Stimulated activated CD4-positive, alpha-beta T cell treated with anti-CD3 and anti-CD28 coated beads, Interleukin-4, amount 100 ng/mL, for 24 hours (primary cell): Measurements from ENCODE around the gene ZRANB1.

Experiments
- DNase-seq: peaks from one replicate; pipeline ENCODE4 v3.0.0-alpha.2; 2020

ZRANB1 gene

GRCh38 chr10:125008689-125009638 is 67.0 kb downstream of the ZRANB1 start:
- no peak for DNase-seq

DNA sequence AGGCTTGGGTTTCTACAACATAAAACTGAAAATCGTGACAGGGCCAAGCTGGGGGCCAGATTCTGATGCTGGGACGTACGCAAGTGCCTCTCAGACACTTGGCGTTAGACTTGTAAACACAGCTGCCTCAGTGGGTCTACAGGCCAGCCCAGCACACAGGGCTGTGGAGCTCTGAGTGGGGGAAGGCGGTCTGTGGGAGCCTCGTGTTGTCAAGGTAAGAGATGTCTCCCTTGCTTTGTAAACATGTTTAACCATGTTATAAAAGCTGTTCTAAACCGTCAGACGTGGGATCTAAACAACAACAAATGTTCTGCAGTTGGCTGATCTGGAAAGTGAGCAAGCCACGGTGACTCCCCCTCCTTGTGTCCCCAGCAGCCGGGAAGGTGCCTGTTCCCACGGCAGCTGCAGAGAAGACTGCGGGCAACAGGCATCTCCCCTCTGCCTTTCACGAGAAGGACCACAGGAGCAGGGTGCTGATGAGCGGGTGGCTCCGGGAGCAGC is 67.8 kb downstream of the ZRANB1 start:
- no peak for DNase-seq

- DNase-seq = no peak
Measured at GRCh38 chr10:125010362-125010761, 68.4 kb downstream of the ZRANB1 start.

DNA sequence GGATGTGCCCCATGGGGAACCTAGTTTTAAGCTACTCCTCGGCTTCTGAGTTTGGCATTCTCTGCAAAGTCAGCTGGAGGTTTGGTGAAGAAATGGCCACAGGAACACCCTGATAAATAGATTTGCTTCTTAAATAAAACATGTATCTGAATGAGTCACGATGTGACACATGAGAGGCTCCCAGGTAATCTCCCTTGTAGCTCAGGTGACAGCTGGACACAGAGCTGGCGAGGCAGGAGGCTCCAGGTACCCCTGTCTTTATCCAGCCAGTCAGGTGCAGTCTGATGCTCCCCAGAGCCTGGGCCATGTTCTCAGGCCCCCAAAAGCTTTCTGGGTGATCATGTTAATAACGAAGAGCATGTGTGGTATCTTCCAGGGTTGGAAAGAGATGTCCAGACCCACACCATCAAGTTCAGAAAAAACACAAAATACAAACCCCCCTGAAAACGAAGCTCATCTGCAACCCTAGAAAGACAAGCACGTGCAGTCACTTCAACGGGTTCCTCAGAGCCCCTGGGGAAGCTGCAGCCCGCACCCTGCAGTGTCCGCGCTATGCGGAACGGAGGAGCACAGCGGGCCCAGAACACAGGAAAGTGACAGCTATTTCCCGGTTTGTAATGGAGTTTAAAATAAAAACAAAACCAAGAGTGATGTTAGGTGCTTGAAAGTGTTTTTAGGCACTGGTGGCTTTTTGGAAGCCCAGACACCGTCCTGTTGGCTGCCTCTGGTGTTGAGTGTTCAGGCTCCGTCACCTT is 69.4 kb downstream of the ZRANB1 start:
- no peak for DNase-seq

GRCh38 chr10:125011926-125012705 is 70.2 kb downstream of the ZRANB1 start:
- DNase-seq = no peak

- DNase-seq = no peak
Measured at GRCh38 chr10:125012851-125013528, 71.1 kb downstream of the ZRANB1 start.

DNA sequence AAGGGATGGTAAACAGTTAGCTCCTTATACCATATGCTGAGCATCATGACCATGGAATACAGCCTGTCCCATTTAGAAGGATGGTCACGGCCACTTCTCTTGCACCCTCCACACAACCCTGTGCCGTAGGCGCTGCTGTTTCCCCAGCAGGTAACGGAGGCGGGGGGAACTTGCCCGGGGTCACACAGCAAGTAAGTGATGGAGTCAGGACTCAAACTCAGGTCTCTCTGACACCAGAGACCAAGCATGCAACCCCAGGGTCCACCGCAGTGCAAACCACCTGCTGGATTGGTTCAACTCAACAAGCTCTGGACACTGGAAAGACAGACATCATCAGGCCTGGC is 71.6 kb downstream of the ZRANB1 start:
- no peak for DNase-seq

GRCh38 chr10:125014086-125014830 is 72.3 kb downstream of the ZRANB1 start:
- DNase-seq = no peak

- no peak for DNase-seq
Measured at GRCh38 chr10:125014836-125015355, 73.0 kb downstream of the ZRANB1 start.

DNA sequence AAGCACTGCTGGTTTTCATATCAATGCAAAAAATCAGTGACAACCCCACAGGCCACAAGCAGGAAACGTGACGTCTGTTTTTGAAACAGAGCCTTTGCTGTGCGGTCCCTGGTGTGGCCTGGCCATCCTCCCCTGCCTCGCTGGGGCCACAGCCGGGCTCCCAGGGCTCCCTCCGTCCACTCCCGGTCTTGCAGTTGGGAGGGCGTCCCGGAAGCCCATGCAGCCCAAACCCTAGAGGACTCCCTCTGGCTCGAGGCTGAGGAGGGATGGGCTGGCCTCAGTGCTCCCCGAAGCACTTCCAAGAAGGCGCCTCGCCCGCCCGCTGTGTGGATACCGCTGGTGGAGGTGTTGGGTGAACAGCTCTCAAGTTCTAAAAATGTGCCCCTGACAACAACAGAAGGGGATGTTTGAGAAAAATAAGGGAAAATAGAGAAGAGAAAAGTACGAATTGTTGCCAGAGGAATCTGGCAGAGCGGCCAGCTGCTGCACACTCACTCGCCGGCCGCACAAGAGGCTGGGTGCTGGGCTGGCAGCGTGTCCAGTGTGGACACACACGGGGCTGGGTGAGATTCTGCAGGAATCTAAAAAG is 73.5 kb downstream of the ZRANB1 start:
- DNase-seq = no peak

DNA sequence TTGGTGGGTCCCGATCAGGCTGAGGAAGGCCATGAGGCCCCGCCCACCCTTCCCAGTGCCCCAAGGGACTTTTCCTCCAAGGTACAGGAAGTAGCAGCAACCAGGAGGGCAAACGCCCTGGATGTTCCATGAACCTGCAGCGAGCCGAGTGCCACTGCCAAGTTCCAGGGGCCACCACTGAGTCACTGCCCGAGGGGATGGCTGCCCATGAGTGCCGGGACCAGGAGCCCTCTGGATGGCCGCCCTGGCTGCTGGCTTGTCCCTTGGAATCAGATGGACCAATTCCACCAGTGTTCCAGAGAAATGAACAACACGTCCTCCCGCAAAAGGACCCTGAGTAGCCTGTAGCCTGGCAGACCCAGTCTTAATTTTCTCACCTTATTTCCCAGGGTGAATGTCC is 74.2 kb downstream of the ZRANB1 start:
- DNase-seq = no peak

DNA sequence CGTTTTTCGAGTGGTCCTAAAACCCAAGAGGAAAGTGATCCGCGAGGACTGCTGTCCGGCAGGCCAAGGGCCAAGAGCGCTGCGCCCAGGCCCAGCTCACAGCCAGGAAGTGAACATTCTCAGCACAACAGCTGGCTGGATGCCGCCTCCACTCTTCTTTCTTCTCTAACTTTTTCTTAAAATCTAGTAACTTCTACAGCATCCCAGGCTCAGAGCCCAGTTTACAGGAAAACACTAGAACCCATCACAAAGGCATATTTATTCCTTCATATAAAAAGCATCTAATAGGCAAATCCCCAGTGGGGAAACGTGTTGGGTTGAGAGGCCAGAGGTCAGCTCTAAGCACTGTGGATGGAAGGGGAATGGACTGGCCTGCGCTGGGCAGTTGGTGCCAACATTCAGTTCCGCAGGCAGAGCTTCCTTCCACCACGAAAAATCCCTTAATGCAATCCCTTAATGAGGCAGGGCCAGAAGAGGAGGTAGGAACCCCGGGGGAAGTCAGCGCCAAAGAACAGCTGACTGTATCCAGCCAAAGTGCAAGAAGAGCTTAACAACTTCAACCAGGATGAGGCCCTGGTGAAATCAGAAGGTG is 74.8 kb downstream of the ZRANB1 start:
- no peak for DNase-seq

DNA sequence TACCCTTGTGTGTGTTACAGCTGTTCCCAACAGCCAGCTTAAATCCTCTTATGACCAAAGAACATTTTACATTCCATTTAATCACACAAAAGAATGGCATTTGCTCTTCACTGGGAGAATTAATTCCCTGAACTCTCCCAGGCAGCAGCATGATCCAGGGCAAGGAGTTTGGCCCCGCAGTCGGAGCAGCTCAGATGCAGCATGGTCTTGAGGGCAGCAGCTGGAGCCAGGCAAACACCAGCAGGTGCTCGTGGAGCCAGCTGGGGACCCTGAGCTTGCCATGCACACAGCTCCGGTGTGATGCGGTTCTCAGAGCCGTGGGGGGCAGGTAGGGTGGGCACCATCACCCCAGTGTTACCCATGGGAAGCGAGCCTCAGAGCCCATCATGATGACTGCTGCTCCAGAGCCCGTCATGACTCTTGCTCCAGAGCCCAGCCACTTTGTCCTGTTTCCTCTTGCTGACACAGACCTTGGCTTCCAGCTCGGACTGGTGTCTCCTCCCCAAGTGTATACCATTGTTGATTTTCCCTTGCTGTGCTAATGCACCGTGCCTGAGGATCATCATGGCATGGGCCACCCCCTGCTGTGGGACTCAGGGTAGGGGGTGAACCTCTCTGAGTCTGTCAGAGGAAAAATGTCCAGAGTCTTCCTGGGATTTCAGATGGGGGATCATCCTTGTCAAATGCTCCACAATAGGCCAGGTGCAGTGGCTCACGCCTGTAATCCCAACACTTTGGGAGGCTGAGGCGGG is 75.8 kb downstream of the ZRANB1 start:
- no peak for DNase-seq

DNA sequence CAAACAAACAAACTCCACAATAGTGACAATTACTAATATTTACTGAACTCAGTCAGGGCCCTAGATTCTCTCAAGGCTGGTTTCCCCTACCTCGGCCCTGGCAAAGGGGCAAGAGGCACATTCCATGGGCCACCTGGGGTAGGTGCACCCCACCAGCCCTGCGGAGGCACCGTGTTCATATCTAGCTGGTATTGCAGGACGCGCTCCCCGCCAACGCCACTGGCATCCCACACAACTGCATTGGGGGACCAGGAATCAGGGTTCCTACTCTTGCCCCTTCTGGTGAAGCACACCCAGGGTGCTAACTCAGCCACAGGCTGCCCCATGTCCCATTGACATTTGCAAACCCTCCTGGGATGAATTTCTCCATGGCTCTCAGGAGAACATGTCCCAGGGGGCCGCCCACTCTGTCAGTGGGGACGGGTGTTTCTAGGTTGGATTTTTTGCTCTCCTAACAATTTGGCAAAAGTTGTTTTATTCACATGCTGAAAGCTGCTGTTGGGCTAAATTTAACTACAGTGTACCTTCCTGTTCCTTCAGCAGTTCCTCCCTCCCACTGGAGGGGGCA is 76.7 kb downstream of the ZRANB1 start:
- DNase-seq = no peak

DNA sequence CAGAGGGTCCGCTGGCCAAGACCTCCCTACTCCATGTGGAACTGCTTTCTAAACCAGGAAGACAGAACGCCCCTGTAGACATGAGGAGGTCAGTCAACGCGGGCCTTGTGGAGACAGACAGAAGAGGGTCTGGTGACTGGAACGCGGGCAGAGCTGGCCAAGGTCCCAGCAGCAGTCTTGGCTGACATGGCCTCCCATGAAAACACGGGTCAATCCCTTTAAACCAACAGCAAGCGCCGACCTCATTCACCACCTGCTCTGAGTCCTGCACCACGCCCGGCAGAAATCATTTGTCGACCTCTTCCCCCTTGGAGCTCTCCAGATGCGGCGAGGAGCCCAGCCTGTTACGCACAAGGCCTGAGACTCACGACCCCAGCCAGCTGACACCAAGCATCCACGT is 78.5 kb downstream of the ZRANB1 start:
- DNase-seq = no peak

DNA sequence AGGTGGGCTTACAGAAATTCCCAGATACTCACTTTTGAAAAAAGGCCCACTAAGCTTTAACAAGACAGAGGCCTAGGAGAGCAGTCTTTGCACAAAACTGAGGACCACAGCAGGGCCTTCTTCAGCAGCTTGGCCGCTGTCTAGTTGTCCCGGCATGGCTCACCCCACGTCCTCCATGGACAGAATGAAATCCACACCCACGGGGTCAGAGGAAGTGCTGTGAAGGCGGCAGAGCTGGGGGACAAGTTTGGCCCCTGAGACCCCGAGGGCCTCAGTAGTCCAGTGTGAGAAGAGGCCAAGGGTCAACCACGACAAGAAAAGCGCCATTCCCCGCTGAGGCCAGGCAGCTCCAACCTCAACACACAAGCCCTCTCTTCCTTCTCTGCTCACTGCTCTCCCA is 78.9 kb downstream of the ZRANB1 start:
- DNase-seq = no peak

- DNase-seq = no peak
Measured at GRCh38 chr10:125021686-125022344, 79.9 kb downstream of the ZRANB1 start.

GRCh38 chr10:125022671-125023070 is 80.7 kb downstream of the ZRANB1 start:
- no peak for DNase-seq

- DNase-seq = no peak
Measured at GRCh38 chr10:125023255-125023654, 81.3 kb downstream of the ZRANB1 start.
